ENCODE measurements around the gene SLC16A12. TPM values are rescaled to one million over a fixed set of nuclear protein-coding genes. Genes with fewer than 3 reads are reported as not detected.

The SLC16A12 gene
- total RNA-seq, 1 experiment from 2014 or later = 0.77 TPM

DNA sequence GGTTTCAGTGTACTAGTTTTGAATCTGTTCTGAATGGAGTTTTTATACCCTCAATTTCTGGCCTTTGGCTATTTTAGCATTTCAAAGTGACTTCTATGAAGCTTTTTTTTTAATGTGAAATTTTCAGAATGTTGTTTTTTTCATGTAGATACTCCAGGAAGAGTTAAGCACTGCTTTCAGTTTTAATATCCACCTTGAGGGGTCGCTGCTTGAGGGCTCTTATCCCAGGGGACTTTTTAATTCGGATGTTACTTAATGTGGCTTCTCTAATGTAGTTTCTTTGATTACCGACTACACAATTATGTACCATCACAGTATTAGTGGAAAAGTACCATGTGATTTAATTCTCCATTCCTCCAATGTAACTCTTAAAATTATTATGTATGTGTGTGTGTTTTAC, 115.8 kb downstream of the SLC16A12 start:
- no peak overlapping the region for H2BK12ac ChIP-seq (ENCODE audit: insufficient read length, low read depth, low read length)
- Mint-ChIP-seq H3K27ac (no peak overlapping the region), H3K27me3 (ENCODE audit: low read depth) (peaks cover 18% of the 10 kb centered on the region), H3K4me1 (peaks cover 19 to 23% of the 10 kb centered on the region in 2 experiments), H3K4me3 (no peak overlapping the region), H3K9me3 (no peaks in the 10 kb centered on the region; a peak in 1 of 5 replicates), H3K36me3 (ENCODE audit: insufficient read depth in 1 of 3, low read depth in 3 of 3) (no peaks in the 10 kb centered on the region)
- no CpG with 5 or more reads among the region's 3 CpGs for WGBS (ENCODE audit: extremely low coverage, insufficient read length, low lambda C conversion rate)
- no peak overlapping the region for H3K4me2 ChIP-seq (ENCODE audit: insufficient read depth, insufficient read length, low read length)
- no peak overlapping the region for H3K56ac ChIP-seq (ENCODE audit: insufficient read length, low read depth, low read length)
- no peak overlapping the region for H4K91ac ChIP-seq (ENCODE audit: insufficient read length, low read depth, low read length)
- H2BK5ac ChIP-seq (ENCODE audit: insufficient read length, low read length) = no peak overlapping the region
- H2AFZ ChIP-seq (ENCODE audit: low read length) = no peak overlapping the region
- H2BK15ac ChIP-seq (ENCODE audit: low read depth, low read length) = no peak overlapping the region
- H3K9me3 ChIP-seq (ENCODE audit: control insufficient read depth, low read depth, low read length) = no peaks in the 10 kb centered on the region
- H3K9ac ChIP-seq (ENCODE audit: extremely low read depth, insufficient read length, low read length) = no peak overlapping the region
- no peak overlapping the region for H3K27ac ChIP-seq (ENCODE audit: insufficient read length, low read depth, low read length)
- no peak overlapping the region for H4K8ac ChIP-seq (replicated peaks; ENCODE audit: insufficient read length, low read depth, low read length)
- H4K20me1 ChIP-seq (ENCODE audit: control insufficient read depth, insufficient read depth, insufficient read length) = no peaks in the 10 kb centered on the region
- H2BK120ac ChIP-seq (ENCODE audit: low read depth, low read length, poor library complexity, severe bottlenecking) = no peak overlapping the region
- no peak for DNase-seq
- no peak overlapping the region for H3T11ph ChIP-seq (ENCODE audit: low read length)
- no peak overlapping the region for H4K5ac ChIP-seq (ENCODE audit: insufficient read length, low read depth, low read length)
- no peak overlapping the region for H2AK5ac ChIP-seq (ENCODE audit: insufficient read length, low read length)
- H3K23me2 ChIP-seq (ENCODE audit: insufficient read length, low read depth, low read length, poor library complexity, severe bottlenecking) = peaks cover 7% of the 10 kb centered on the region
- H3K27me3 ChIP-seq (ENCODE audit: insufficient read depth, low read length) = peaks cover 2% of the 10 kb centered on the region; the same call in 1 of the 2 replicates
- no peak overlapping the region for H3K18ac ChIP-seq (ENCODE audit: insufficient read length, low read depth, low read length)
- H3K79me1 ChIP-seq (ENCODE audit: insufficient read depth, low read depth, low read length, poor library complexity, severe bottlenecking) = no peaks in the 10 kb centered on the region
- TF ChIP-seq CTCF (conservative IDR thresholded peaks at IDR 0.05) = peak; percentile 70
- H2BK20ac ChIP-seq (ENCODE audit: low read depth, low read length, poor library complexity, severe bottlenecking) = no peak overlapping the region
- no peak overlapping the region for H3K23ac ChIP-seq (ENCODE audit: insufficient read length, low read depth, low read length)
- H3K14ac ChIP-seq (ENCODE audit: insufficient read depth, low read length) = no peak overlapping the region
- H3K79me2 ChIP-seq (ENCODE audit: insufficient read depth, low read length) = no peaks in the 10 kb centered on the region
- no peaks in the 10 kb centered on the region; the same call in 1 of the 2 replicates for H3K4me1 ChIP-seq (ENCODE audit: insufficient read depth, low read length)
- H3K4ac ChIP-seq (ENCODE audit: low read depth, low read length) = no peak overlapping the region

Measured in H9 (cell line).